SK-N-SH (cell line): ENCODE data around the gene MMS19. TPM values are rescaled to one million over a fixed set of nuclear protein-coding genes. Genes with fewer than 3 reads are reported as not detected.

Experiments used
- CTCF ChIA-PET: fragments of 300-600, 350-600 bp; formaldehyde crosslinking; extraction: SDS; loops from one replicate; lab custom pipeline; 2021; lab: Yijun Ruan, JAX
- POLR2A ChIA-PET: fragments of 350-600 bp; sonication (Branson Sonifier 250); formaldehyde crosslinking; extraction: SDS; loops from one replicate; lab custom pipeline; 2020; ENCODE audit warnings: antibody characterized with exemption, inconsistent platforms; lab: Yijun Ruan, JAX
- DNase-seq: peaks from one replicate; pipeline ENCODE4 v3.0.0; 2012
- H2AFZ ChIP-seq: fragments of 200-600 bp; sonication (generic); 2 replicates; pipeline ENCODE4 v1.8.1; 2016; ENCODE audit warnings: antibody characterized with exemption, mild to moderate bottlenecking, low read depth
- H3F3A ChIP-seq: fragments of 200-600 bp; sonication (generic); replicated peaks from 2 replicates; pipeline ENCODE3; 2016; ENCODE audit warnings: antibody characterized with exemption, mild to moderate bottlenecking; ENCODE audit not compliant: insufficient read depth
- H3K27ac ChIP-seq, 2 experiments: fragments of 200-500 bp in 1 of 2; fragments of 200-600 bp in 1 of 2; sonication (Bioruptor generic) in 1 of 2; sonication (generic), shearing (Covaris generic) in 1 of 2; 2 replicates each; pipeline versions ENCODE4 v1.5.1 to v1.6.1; 2014 to 2016; ENCODE audit warnings: low read depth in 2 of 2, inconsistent platforms in 1 of 2, low read length in 1 of 2, mild to moderate bottlenecking in 1 of 2, mixed read lengths in 1 of 2
- H3K27me3 ChIP-seq: fragments of 200-600 bp; sonication (generic), shearing (Covaris generic); 2 replicates; pipeline ENCODE4 v1.6.1; 2016; ENCODE audit warnings: mixed run types; ENCODE audit not compliant: insufficient read depth
- H3K36me3 ChIP-seq, 2 experiments: fragments of 200-500 bp in 1 of 2; fragments of 200-600 bp in 1 of 2; sonication (Bioruptor generic) in 1 of 2; sonication (generic) in 1 of 2; replicated peaks in 1 of 2; 2 replicates each; pipeline versions ENCODE3 to v1.5.1; 2014 to 2016; ENCODE audit warnings: low read length in 1 of 2, mild to moderate bottlenecking in 1 of 2; ENCODE audit not compliant: insufficient read depth in 2 of 2, control insufficient read depth in 1 of 2
- H3K4me1 ChIP-seq, 2 experiments: fragments of 200-500 bp in 1 of 2; fragments of 200-600 bp in 1 of 2; sonication (Bioruptor generic) in 1 of 2; sonication (generic), shearing (Covaris generic) in 1 of 2; 2 replicates each; pipeline versions ENCODE4 v1.5.1 to v1.6.1; 2014 to 2016; ENCODE audit warnings: low read depth in 1 of 2, low read length in 1 of 2, mixed run types in 1 of 2; ENCODE audit not compliant: insufficient read depth in 2 of 2, control insufficient read depth in 1 of 2
- H3K4me2 ChIP-seq: fragments of 200-600 bp; sonication (generic), shearing (Covaris generic); 2 replicates; pipeline ENCODE4 v1.6.1; 2017; ENCODE audit warnings: mixed run types
- H3K4me3 ChIP-seq, 2 experiments: fragments of 200-500 bp in 1 of 2; fragments of 200-600 bp in 1 of 2; sonication (Bioruptor generic) in 1 of 2; sonication (generic), shearing (Covaris generic) in 1 of 2; 2 replicates each; pipeline versions ENCODE4 v1.5.1 to v1.8.1; 2014 to 2016; ENCODE audit warnings: low read depth in 2 of 2, inconsistent platforms in 1 of 2, low read length in 1 of 2, mild to moderate bottlenecking in 1 of 2, mixed read lengths in 1 of 2, moderate library complexity in 1 of 2
- H3K79me2 ChIP-seq: fragments of 200-600 bp; sonication (generic); 2 replicates; pipeline ENCODE4 v1.8.1; 2017; ENCODE audit warnings: mild to moderate bottlenecking; ENCODE audit not compliant: insufficient read depth
- H3K9ac ChIP-seq: fragments of 200-600 bp; sonication (generic); 2 replicates; pipeline ENCODE4 v1.6.1; 2017; ENCODE audit warnings: mixed run types
- H3K9me2 ChIP-seq: fragments of 200-600 bp; sonication (generic); 2 replicates; pipeline ENCODE4 v1.6.1; 2017; ENCODE audit warnings: mixed run types
- H3K9me3 ChIP-seq: fragments of 200-600 bp; sonication (generic); 2 replicates; pipeline ENCODE4 v1.6.1; 2017; ENCODE audit warnings: mixed run types, mild to moderate bottlenecking, moderate library complexity
- H4K20me1 ChIP-seq: fragments of 200-600 bp; sonication (generic); 2 replicates; pipeline ENCODE4 v1.6.1; 2017; ENCODE audit warnings: mild to moderate bottlenecking, mixed run types; ENCODE audit not compliant: insufficient read depth
- CTCF ChIP-seq: fragments of 200-600 bp; sonication (generic); IDR thresholded peaks from 2 replicates; pipeline ENCODE4 v1.6.1; 2017; ENCODE audit warnings: antibody characterized with exemption, mild to moderate bottlenecking, moderate library complexity
- ELF1 ChIP-seq: IDR thresholded peaks from 2 replicates; pipeline ENCODE4 v1.4.0; 2012
- EP300 ChIP-seq, 2 experiments: IDR thresholded peaks; 2 replicates each; pipeline versions ENCODE4 v1.4.0 to v1.6.1; 2012; ENCODE audit warnings: borderline replicate concordance in 1 of 2, low read depth in 1 of 2, low read length in 1 of 2
- FOXJ3 ChIP-seq: sonication (generic); formaldehyde crosslinking; IDR thresholded peaks from 2 replicates; pipeline ENCODE4 v1.5.1; 2020; ENCODE audit warnings: mild to moderate bottlenecking, missing genetic modification reagents
- FOXM1 ChIP-seq: IDR thresholded peaks from 2 replicates; pipeline ENCODE4 v1.4.0; 2012; ENCODE audit warnings: low read depth, mild to moderate bottlenecking
- GABPA ChIP-seq: IDR thresholded peaks from 2 replicates; pipeline ENCODE4 v1.4.0; 2012; ENCODE audit warnings: low read depth, mild to moderate bottlenecking
- GATA2 ChIP-seq: sonication (generic); formaldehyde crosslinking; IDR thresholded peaks from 2 replicates; pipeline ENCODE4 v1.5.0; 2020; ENCODE audit warnings: mild to moderate bottlenecking, missing genetic modification reagents
- JUND ChIP-seq: IDR thresholded peaks from 2 replicates; pipeline ENCODE4 v1.4.0; 2012
- MEF2A ChIP-seq: IDR thresholded peaks from 2 replicates; pipeline ENCODE4 v1.4.0; 2012; ENCODE audit warnings: low read depth, borderline replicate concordance
- NFIC ChIP-seq: IDR thresholded peaks from 2 replicates; pipeline ENCODE4 v1.4.0; 2012; ENCODE audit warnings: borderline replicate concordance
- POLR2AphosphoS5 ChIP-seq: IDR thresholded peaks from 2 replicates; pipeline ENCODE4 v1.6.1; 2012; ENCODE audit warnings: low read depth, low read length
- RAD21 ChIP-seq: IDR thresholded peaks from 2 replicates; pipeline ENCODE4 v1.6.1; 2012; ENCODE audit warnings: mild to moderate bottlenecking, low read length
- REST ChIP-seq: IDR thresholded peaks from 2 replicates; pipeline ENCODE4 v1.6.1; 2012; ENCODE audit warnings: mild to moderate bottlenecking, low read depth, low read length, moderate library complexity
- SMC3 ChIP-seq: IDR thresholded peaks from 2 replicates; pipeline ENCODE4 v1.6.1; 2012; ENCODE audit warnings: low read depth, low read length, improper control_type of control experiment
- TAF1 ChIP-seq: IDR thresholded peaks from 2 replicates; pipeline ENCODE4 v1.6.1; 2012; ENCODE audit warnings: low read depth, mild to moderate bottlenecking, low read length, moderate library complexity, borderline replicate concordance
- USF1 ChIP-seq: IDR thresholded peaks from 2 replicates; pipeline ENCODE4 v1.4.0; 2012; ENCODE audit warnings: low read depth, borderline replicate concordance
- WGBS: methylation state at CpG from one replicate; pipeline ENCODE4 v1.1.6; 2017; ENCODE audit warnings: low lambda C conversion rate; 5-methylcytosine and 5-hydroxymethylcytosine counted together
- polyA plus RNA-seq, 3 experiments: library from polyadenylated mRNA; depleted of rRNA; stranded (reverse); fragments of >200 nt; gene quantifications; 2 replicates each; pipeline ENCODE4 v1.2.3, GENCODE V29; 2012
- TF ChIP-seq, protein P1 (sequence below): fragments of 150-350 bp; IDR thresholded peaks from 2 replicates; pipeline ENCODE4 v1.6.1; 2016; ENCODE audit warnings: mild to moderate bottlenecking, low read depth, low read length
- TF ChIP-seq, protein P2 (sequence below): fragments of 150-350 bp; IDR thresholded peaks from 2 replicates; pipeline ENCODE4 v1.6.1; 2017; ENCODE audit warnings: antibody characterized with exemption, low read length, low read depth, borderline replicate concordance

MMS19 gene
- polyA plus RNA-seq, 1 of the 3 experiments (the other 2 are of a cell fraction): 56.9 TPM

- no peaks in the 10 kb centered on the region for H3K36me3 ChIP-seq
- no peaks in the 10 kb centered on the region for H3K27me3 ChIP-seq
- H3K4me1 ChIP-seq: peaks cover 16 to 47% of the 10 kb centered on the region in 2 experiments; a peak in 3 of 4 replicates
- H3K9me2 ChIP-seq: no peaks in the 10 kb centered on the region
- CTCF ChIA-PET: interaction anchor here (0.6 to 8.6 kb wide), 3 partner anchors 10 to 74 kb away, joined by 3 to 61 read pairs (median 6); no protein-coding TSS in a partner anchor
- H3K4me3 ChIP-seq: no peak overlapping the region
- no peak overlapping the region for H2AFZ ChIP-seq
- H4K20me1 ChIP-seq: peaks cover 1% of the 10 kb centered on the region; the same call in 1 of the 2 replicates
- DNase-seq: no peak
- TF ChIP-seq FOXJ3 (CRISPR knock-in tag): no peak
- TF ChIP-seq RAD21: no peak
- TF ChIP-seq TAF1: no peak
- no peak for TF ChIP-seq ELF1
- no peak for TF ChIP-seq CTCF
- no peak for TF ChIP-seq MEF2A
- no peak for TF ChIP-seq REST
- no peak for TF ChIP-seq GABPA
- no peak for TF ChIP-seq GATA2
- peak overlapping the region; percentile 17; the same call in 1 of the 2 replicates for H3K4me2 ChIP-seq
- H3K79me2 ChIP-seq: peaks cover 63% of the 10 kb centered on the region
- WGBS: 17% methylated on average over 4 of the region's 4 CpGs
- no peak overlapping the region; the same call in 1 of the 2 replicates for H3K9ac ChIP-seq
- POLR2A ChIA-PET: no interaction called here
- H3K27ac ChIP-seq: peak overlapping the region; percentile 67 to 100
- H3F3A ChIP-seq: peaks cover 24% of the 10 kb centered on the region
- no peaks in the 10 kb centered on the region for H3K9me3 ChIP-seq
These were observed 40.2 kb upstream of the MMS19 start for GRCh38 chr10:97538411-97538810.

DNA sequence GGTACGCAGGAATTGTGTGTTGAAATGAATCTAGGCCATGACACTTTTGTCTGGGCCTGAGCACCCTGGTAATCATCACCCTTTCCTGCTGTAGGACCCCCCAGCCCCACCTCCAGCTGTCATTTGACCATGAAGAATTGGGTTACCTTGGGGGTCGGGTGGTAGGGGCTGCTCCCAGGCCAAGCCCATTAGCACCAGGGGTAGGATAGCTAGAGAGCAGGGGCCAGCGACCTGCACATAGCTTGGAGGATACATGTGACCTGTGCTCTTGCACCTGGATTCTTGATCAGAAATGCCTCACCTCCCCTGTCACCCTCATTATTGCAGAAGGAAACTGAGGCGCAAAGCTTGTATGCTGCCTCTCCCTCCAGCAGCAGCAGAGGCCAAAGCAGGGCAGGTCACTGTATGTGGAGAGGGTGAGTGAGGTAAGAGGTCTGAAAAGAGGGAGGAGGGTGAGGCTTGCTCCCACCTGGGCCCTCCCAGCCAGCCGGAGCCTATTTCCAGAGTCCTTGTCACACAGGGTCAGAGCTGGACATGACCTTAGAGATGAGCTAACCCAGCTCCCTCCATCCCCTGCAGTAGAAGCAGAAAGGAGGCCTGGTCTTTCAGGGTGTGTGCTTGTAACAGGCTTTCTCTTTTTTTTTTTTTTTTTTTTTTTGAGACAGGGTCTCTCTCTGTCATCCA, 39.1 kb upstream of the MMS19 start:
- H3K4me3 ChIP-seq: no peak overlapping the region
- peak overlapping the region in 1 of 2 experiments; percentile 100; a peak in 1 of 4 replicates for H3K27ac ChIP-seq
- H4K20me1 ChIP-seq: peaks cover 7% of the 10 kb centered on the region; the same call in 1 of the 2 replicates
- H3K9me2 ChIP-seq: no peaks in the 10 kb centered on the region
- H2AFZ ChIP-seq: no peak overlapping the region
- CTCF ChIA-PET: interaction anchor here (1.4 to 8.6 kb wide), 2 partner anchors 14 to 19 kb away, joined by 3 to 61 read pairs; no protein-coding TSS in a partner anchor
- DNase-seq: no peak
- 90% methylated on average over 4 of the region's 5 CpGs for WGBS
- peaks cover 23% of the 10 kb centered on the region for H3F3A ChIP-seq
- POLR2A ChIA-PET: no interaction called here
- H3K27me3 ChIP-seq: no peaks in the 10 kb centered on the region
- H3K36me3 ChIP-seq: no peaks in the 10 kb centered on the region
- H3K79me2 ChIP-seq: peaks cover 67% of the 10 kb centered on the region
- no peak overlapping the region for H3K4me2 ChIP-seq
- H3K9ac ChIP-seq: no peak overlapping the region
- peaks cover 19 to 44% of the 10 kb centered on the region in 2 experiments; a peak in 3 of 4 replicates for H3K4me1 ChIP-seq
- H3K9me3 ChIP-seq: no peaks in the 10 kb centered on the region
- TF ChIP-seq USF1 (no peak), POLR2AphosphoS5 (no peak), TAF1 (no peak), FOXM1 (no peak), EP300 (IDR thresholded peaks at IDR 0.05; ENCODE audit: borderline replicate concordance in 1 of 2, low read depth in 1 of 2, low read length in 1 of 2) (no peak), JUND (no peak), ELF1 (no peak), NFIC (no peak), SMC3 (no peak)
- TF ChIP-seq, protein P1, sequence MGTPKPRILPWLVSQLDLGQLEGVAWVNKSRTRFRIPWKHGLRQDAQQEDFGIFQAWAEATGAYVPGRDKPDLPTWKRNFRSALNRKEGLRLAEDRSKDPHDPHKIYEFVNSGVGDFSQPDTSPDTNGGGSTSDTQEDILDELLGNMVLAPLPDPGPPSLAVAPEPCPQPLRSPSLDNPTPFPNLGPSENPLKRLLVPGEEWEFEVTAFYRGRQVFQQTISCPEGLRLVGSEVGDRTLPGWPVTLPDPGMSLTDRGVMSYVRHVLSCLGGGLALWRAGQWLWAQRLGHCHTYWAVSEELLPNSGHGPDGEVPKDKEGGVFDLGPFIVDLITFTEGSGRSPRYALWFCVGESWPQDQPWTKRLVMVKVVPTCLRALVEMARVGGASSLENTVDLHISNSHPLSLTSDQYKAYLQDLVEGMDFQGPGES: no peak
- TF ChIP-seq, protein P2, sequence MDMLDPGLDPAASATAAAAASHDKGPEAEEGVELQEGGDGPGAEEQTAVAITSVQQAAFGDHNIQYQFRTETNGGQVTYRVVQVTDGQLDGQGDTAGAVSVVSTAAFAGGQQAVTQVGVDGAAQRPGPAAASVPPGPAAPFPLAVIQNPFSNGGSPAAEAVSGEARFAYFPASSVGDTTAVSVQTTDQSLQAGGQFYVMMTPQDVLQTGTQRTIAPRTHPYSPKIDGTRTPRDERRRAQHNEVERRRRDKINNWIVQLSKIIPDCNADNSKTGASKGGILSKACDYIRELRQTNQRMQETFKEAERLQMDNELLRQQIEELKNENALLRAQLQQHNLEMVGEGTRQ: no peak
